Tibial artery (tissue), 4 donors: ENCODE results near the gene CHN1.

Experiments
- DNase-seq, 2 donors: peaks; one replicate each; pipeline ENCODE4 v3.0.0-alpha.2; 2019
- H3K27ac ChIP-seq, 2 donors: fragments of 200-600 bp; sonication (generic) in 1 of 2; 1 replicate in 1 of 2; 2 replicates in 1 of 2; pipeline ENCODE4 v1.5.1; 2018 to 2019; ENCODE audit warnings: mild to moderate bottlenecking in 1 of 2
- H3K27me3 ChIP-seq, 2 donors: fragments of 200-600 bp; sonication (generic) in 1 of 2; one replicate each; pipeline versions ENCODE4 v1.5.1 to v1.6.0; 2016 to 2019
- H3K36me3 ChIP-seq, 3 donors: fragments of 200-600 bp; sonication (generic) in 2 of 3; one replicate each; pipeline ENCODE4 v1.5.1; 2016 to 2019; ENCODE audit warnings: mild to moderate bottlenecking in 2 of 3
- H3K4me1 ChIP-seq, 4 donors: fragments of 200-600 bp; sonication (generic) in 2 of 4; 1 replicate in 3 of 4; 2 replicates in 1 of 4; pipeline ENCODE4 v1.5.1; 2016 to 2019
- H3K4me3 ChIP-seq, 2 donors: fragments of 200-600 bp; sonication (generic) in 1 of 2; 1 replicate in 1 of 2; 2 replicates in 1 of 2; pipeline ENCODE4 v1.5.1; 2018 to 2019; ENCODE audit warnings: mild to moderate bottlenecking in 2 of 2
- H3K9me3 ChIP-seq, 3 donors: fragments of 200-600 bp; sonication (generic) in 1 of 3; one replicate each; pipeline ENCODE4 v1.5.1; 2016 to 2019
- CTCF ChIP-seq, 2 experiments: fragments of 200-600 bp in 1 of 2; fragments of 450-650 bp in 1 of 2; IDR thresholded peaks; one replicate each; pipeline ENCODE4 v1.5.1; 2017 to 2019; ENCODE audit warnings: antibody characterized with exemption in 2 of 2, mild to moderate bottlenecking in 1 of 2, moderate library complexity in 1 of 2
- intact Hi-C: fragments of 100-400 bp; cut with DNase I; formaldehyde crosslinking; loops from one replicate; pipeline ENCODE4 v1.15.0; 2023; ENCODE audit warnings: low total_unique reads

Gene CHN1

DNA sequence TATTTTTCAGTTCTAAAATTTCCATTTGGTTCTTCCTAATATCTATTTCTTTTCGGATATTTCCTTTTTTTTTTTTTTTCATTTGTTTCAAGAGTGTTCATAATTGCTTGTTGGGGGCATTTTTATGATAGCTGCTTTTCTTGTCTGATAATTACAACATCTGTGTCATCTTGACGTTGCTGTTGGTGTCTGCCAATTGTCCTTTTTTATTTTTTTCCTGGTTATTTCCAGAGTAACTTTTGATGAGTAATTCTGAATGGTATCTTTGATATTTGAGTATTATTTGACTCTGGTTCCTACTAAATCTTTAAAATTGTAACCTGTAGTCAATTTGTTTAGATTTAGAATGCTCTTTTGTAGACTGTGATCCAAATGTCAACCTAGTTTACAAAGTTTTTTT is 189.7 kb downstream of the CHN1 start:
- Histone ChIP-seq H3K27ac (no peak overlapping the region), H3K4me3 (no peak overlapping the region), H3K4me1 (no peaks in the 10 kb centered on the region), H3K9me3 (no peaks in the 10 kb centered on the region), H3K36me3 (peaks cover 0 to 10% (median 6%) of the 10 kb centered on the region in 3 donors), H3K27me3 (no peaks in the 10 kb centered on the region)
- TF ChIP-seq CTCF (IDR thresholded peaks at IDR 0.05), result no peak
- no peak for DNase-seq
- intact Hi-C loops, result no loop called here

DNA sequence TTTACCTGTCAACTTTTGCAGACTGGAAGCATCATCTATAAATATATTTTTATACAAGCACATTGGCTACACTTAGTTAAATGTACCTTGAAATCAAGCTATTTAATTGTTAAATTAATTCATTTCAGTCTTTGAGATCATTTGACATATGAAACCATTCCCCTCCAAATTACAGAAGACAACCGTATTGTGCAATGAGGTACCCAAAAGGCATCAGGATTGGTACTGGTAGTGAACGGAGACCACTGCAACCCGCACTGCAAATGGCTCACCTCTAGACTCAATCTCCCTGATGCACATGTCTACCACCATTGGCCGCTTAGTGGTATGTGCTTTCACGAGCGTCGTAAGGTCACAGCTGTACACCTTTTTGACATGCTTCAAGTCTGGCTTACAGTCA is 193.1 kb downstream of the CHN1 start:
- intact Hi-C loops, result no loop called here
- Histone ChIP-seq H3K4me1 (peaks cover 0 to 2% (median 0%) of the 10 kb centered on the region in 4 donors), H3K27me3 (no peaks in the 10 kb centered on the region), H3K9me3 (no peaks in the 10 kb centered on the region), H3K27ac (no peak overlapping the region), H3K36me3 (peaks cover 11 to 13% (median 12%) of the 10 kb centered on the region in 3 donors), H3K4me3 (no peak overlapping the region)
- no peak for DNase-seq
- TF ChIP-seq CTCF (IDR thresholded peaks at IDR 0.05), result no peak

DNA sequence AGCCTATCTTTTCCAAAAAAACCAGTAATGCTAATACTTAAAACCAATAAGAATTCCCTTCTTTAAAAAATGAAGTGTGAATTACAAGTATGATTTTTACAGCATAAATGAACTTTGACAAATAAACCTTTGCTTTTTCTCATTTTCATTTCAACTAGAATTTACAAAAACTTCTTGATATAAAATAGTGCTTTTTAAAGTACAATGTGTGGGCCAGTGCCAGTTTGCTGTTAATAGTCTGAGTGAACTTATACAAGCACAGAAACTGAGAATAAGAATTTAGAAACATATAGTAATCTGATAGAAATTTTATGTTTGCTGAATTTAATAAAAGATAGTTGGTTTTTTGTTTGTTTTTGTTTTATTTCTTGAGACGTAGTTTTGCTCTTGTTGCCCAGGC is 197.2 kb downstream of the CHN1 start:
- intact Hi-C loops, result no loop called here
- no peaks in the 10 kb centered on the region for H3K9me3 ChIP-seq
- H3K27ac ChIP-seq, result no peak overlapping the region
- DNase-seq, result no peak
- no peak overlapping the region for H3K4me3 ChIP-seq
- peaks cover 0 to 5% (median 0%) of the 10 kb centered on the region in 4 donors for H3K4me1 ChIP-seq
- no peaks in the 10 kb centered on the region for H3K27me3 ChIP-seq
- TF ChIP-seq CTCF (IDR thresholded peaks at IDR 0.05), result no peak
- peaks cover 11 to 13% (median 12%) of the 10 kb centered on the region in 3 donors for H3K36me3 ChIP-seq

DNA sequence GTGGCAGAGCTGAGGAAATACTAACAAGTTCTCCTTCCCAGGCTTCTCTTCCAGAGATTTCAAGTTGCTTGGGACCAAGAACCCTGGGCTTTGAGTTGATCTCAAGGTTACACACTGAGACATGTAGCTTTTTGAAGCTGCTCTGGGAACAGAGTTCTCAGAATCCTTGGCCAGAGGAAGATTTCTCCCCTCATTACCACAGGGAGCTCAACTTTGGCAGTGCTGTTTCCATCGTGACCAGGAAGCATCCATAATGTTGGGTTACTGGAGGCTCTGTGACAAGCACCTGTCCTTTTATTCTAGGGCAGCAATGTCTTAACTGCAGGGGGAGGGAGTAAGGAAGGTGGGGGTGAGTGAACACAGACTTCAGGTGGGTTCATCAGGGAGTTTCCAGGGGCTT is 199.4 kb downstream of the CHN1 start:
- intact Hi-C loops, result no loop called here
- no peak for TF ChIP-seq CTCF (IDR thresholded peaks at IDR 0.05)
- Histone ChIP-seq H3K36me3 (peaks cover 8 to 11% (median 9%) of the 10 kb centered on the region in 3 donors), H3K4me3 (no peak overlapping the region), H3K4me1 (peaks cover 0 to 5% (median 0%) of the 10 kb centered on the region in 4 donors), H3K27ac (no peak overlapping the region), H3K27me3 (no peaks in the 10 kb centered on the region), H3K9me3 (no peaks in the 10 kb centered on the region)
- no peak for DNase-seq

- no peak overlapping the region for H3K4me3 ChIP-seq
- intact Hi-C loops, result no loop called here
- H3K27ac ChIP-seq, result no peak overlapping the region
- peaks cover 0 to 10% (median 0%) of the 10 kb centered on the region in 3 donors for H3K36me3 ChIP-seq
- TF ChIP-seq CTCF (IDR thresholded peaks at IDR 0.05), result no peak
- DNase-seq, result no peak
- H3K9me3 ChIP-seq, result no peaks in the 10 kb centered on the region
- H3K4me1 ChIP-seq, result peaks cover 0 to 5% (median 0%) of the 10 kb centered on the region in 4 donors
- H3K27me3 ChIP-seq, result no peaks in the 10 kb centered on the region
Measured at GRCh38 chr2:174802459-174802858, 202.7 kb downstream of the CHN1 start.
